GM19193 (cell line): ENCODE data around the gene ATP6V1F.

Source experiments
- POLR2A ChIP-seq: IDR thresholded peaks from 4 replicates; pipeline ENCODE4 v1.6.1; 2011; ENCODE audit not compliant: insufficient read depth, insufficient read length; ENCODE audit errors: extremely low read depth

The ATP6V1F gene

GRCh38 chr7:128862571-128863432 lies at the start of gene ATP6V1F:
Gene ATP6V1F, plus strand, starts transcription at chr7:128862856. Its CDS starts 49 bp downstream, at chr7:128862905.
- peak; percentile 76 for TF ChIP-seq POLR2A

DNA sequence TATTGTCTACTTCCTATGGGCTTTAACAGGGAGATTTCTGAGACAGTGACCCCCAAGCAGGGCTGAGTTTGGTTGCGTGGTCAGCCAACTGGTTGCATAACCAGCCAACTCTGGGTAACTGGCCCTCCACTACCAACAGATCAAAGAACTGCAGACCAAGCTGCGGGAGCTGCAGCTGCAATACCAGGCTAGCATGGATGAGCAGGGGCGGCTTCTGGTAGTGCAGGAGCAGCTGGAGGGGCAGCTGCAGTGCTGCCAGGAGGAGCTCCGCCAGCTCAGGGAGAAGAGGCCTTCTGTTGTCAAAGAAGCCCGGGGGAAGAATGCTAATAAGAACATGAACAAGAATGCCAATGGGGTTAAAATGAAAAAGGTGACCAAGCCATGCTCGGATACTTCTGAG lies 48.2 kb upstream of the ATP6V1F start:
- TF ChIP-seq POLR2A: no peak

GRCh38 chr7:128815289-128815942 lies 47.2 kb upstream of the ATP6V1F start:
- no peak for TF ChIP-seq POLR2A

- TF ChIP-seq POLR2A: no peak
Measured at GRCh38 chr7:128818694-128819093, 44.0 kb upstream of the ATP6V1F start.

GRCh38 chr7:128821724-128822123 lies 40.9 kb upstream of the ATP6V1F start:
- no peak for TF ChIP-seq POLR2A

GRCh38 chr7:128826512-128826911 lies 36.1 kb upstream of the ATP6V1F start:
- TF ChIP-seq POLR2A: no peak

- TF ChIP-seq POLR2A: no peak
Measured at GRCh38 chr7:128826916-128827247, 35.8 kb upstream of the ATP6V1F start.

- no peak for TF ChIP-seq POLR2A
Measured at GRCh38 chr7:128827248-128827958, 35.3 kb upstream of the ATP6V1F start.

- TF ChIP-seq POLR2A: no peak
Measured at GRCh38 chr7:128827971-128828711, 34.5 kb upstream of the ATP6V1F start.

DNA sequence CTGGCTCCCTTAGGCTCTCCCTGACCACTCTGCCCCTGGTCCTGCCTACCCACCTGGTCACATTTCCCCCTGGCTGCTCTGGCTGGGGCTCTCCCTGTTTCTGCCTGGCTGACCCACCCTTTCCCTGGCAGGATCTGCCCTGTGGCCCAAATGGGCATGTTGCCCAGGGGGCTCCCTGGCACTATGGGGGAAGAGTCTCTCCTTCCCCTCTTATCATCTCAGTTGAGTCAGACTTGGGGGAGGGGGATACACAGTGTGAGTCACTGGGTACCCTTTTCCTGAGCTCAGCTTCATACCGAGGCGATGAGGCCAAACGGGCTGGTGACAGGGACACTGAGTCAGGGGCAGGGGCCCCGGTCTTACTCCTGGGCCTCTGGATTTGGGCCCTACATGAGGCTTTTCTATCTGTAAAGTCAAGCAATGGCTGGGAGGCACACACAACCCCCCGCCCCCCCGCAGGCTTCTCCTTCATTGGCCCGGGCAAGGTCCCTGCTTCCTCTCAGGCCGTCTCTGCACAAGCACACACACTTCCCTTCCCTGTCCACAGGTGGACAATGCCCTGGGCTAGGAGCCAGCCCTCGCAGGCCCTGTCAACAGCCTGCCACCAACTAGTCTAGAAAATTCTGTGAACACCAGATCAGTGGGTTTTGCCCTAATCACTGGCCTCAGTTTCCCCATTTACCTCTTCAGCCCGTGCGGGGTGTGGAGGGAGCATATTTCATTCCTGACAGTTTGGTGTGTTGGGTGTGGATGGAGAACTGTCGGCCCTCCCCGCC lies 33.1 kb upstream of the ATP6V1F start:
- TF ChIP-seq POLR2A: no peak

DNA sequence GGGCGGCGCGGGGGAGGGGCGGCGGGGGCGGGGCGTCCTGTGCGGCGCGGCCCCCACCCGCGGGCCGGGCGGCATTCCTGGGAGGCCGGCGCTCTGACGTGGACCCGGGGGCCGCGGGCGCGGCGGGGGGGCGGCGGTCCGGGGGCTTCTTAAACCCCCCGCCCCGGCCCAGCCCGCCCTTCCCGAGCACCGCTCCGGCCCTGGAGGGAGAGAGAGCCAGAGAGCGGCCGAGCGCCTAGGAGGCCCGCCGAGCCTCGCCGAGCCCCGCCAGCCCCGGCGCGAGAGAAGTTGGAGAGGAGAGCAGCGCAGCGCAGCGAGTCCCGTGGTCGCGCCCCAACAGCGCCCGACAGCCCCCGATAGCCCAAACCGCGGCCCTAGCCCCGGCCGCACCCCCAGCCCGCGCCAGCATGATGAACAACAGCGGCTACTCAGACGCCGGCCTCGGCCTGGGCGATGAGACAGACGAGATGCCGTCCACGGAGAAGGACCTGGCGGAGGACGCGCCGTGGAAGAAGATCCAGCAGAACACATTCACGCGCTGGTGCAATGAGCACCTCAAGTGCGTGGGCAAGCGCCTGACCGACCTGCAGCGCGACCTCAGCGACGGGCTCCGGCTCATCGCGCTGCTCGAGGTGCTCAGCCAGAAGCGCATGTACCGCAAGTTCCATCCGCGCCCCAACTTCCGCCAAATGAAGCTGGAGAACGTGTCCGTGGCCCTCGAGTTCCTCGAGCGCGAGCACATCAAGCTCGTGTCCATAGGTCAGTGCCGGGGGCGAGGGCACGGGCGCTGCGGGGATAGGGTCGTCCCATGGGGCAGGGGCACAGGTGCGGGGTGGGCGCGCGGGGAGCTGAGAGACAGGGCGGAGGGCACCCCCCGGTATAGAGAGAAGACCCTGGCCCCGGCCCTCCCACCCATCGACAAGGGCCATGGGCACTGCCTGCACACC lies 32.2 kb upstream of the ATP6V1F start, which contains the start of gene FLNC:
Gene FLNC (plus strand): TSS at position 176 of the 947 bp plus-strand sequence. CDS start 232 bp downstream, at position 408.
- TF ChIP-seq POLR2A: no peak

GRCh38 chr7:128831178-128831993 lies 31.3 kb upstream of the ATP6V1F start:
- TF ChIP-seq POLR2A: no peak
